ENCODE results near the gene APPBP2. TPM values are rescaled to one million over a fixed set of nuclear protein-coding genes. Genes with fewer than 3 reads are reported as not detected.

The APPBP2 gene
- total RNA-seq, 1 donor from 2014 or later = 23.0 TPM

GRCh38 chr17:60396412-60396811, 129.6 kb downstream of the APPBP2 start:
- no peak for DNase-seq (ENCODE audit: low read depth in 2 of 2)

- DNase-seq (ENCODE audit: low read depth in 2 of 2) = no peak
These were observed 130.5 kb downstream of the APPBP2 start for GRCh38 chr17:60395508-60396065.

- no peak for DNase-seq (ENCODE audit: low read depth in 2 of 2)
These were observed 132.0 kb downstream of the APPBP2 start for GRCh38 chr17:60393840-60394723.

Other genes with a start within 250 kb of the APPBP2 start
- 34.4 and 48.4 TPM in 2 replicates for gene USP32, start 134.1 kb downstream of the APPBP2 start, total RNA-seq
- not detected in 2 replicates for gene CHCT1, start 103.8 kb downstream of the APPBP2 start, total RNA-seq
- 15.0 and 24.2 TPM in 2 replicates for gene PPM1D, start 74.0 kb upstream of the APPBP2 start, total RNA-seq
- 10.9 and 17.9 TPM in 2 replicates for gene BCAS3, start 151.6 kb upstream of the APPBP2 start, total RNA-seq